Embryonic facial prominence (tissue), 1 donor: ENCODE measurements around the gene CLGN.
A peak's percentile ranks its signal among the peaks of the same experiment; 100 is the strongest.
"Not testable (repeated sequence)": the region's sequence is repeated elsewhere in the genome, so short reads cannot be mapped to it uniquely, and the experiment has no call there.

Source experiments
- DNase-seq: peaks from one replicate; pipeline ENCODE4 v3.0.0-alpha.2; 2016; ENCODE audit errors: extremely low spot score

Gene CLGN

GRCh38 chr4:140427106-140427918 is at the start of gene CLGN:
CLGN (minus strand) TSS chr4:140427648; CDS start chr4:140413078, 14,570 bp downstream.
- DNase-seq: peak; percentile 23

DNA sequence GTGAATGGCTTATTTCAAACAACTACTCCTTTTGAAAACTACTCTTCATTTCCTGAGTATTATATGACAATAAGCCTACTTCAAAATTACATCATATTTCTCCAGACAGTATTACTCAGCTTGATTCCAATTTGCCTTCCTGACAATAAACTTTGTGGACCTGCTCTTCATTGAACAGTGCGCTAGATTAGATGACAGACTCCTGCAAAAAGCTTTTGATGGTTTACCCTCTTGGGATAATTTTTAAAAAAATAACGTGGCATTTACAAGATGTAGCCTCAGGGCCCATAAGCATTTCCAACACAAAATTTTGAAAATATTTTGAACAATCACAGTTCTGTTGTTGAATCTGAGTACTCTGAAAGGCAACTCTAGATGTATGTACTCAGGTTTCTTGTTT is 44.7 kb upstream of the CLGN start:
- no peak for DNase-seq

DNA sequence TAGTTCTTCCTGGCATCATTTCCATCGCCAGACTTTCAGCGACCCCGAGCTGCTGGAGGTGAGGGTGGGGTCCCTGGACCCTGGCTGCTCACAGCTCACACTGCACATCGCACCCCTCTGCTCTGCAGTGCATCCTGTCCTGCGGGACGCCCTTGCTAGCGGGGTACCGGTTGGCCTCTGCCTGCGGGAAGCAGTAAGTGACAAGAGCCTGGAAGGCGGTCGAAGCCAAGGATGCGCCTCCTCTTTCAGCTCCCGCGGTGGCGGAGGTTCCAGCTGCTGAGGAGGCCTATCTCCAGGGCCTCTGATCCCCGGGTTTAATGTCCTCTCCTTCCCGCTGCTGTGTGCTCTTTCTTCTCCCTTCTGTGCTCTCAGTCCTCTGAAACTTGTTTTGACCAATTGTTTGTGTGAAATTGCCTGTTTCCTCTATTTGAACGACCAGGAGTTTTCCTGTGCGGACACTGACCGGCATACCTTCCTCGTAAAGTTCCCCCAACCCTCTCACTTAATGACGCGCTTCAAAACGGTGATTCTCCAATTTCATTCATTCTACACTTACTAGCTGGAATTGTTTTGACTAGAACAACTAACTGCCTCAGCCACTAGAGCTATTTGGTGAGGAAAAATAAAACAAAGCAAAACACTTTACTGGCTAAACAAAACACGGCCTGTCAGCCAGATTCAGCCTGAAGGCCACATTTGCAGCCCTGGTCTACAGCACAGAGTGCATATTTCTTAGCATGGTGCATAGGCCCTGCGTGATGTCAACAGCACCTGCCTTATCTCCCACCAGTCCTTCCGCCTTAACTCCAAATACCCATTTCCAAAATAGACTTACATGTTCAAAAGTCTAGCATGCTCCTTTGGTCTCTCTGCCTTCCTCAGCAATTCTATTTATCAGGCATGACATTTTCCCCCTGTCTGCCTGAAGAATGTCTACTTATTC is 42.6 kb upstream of the CLGN start:
- no peak for DNase-seq

DNA sequence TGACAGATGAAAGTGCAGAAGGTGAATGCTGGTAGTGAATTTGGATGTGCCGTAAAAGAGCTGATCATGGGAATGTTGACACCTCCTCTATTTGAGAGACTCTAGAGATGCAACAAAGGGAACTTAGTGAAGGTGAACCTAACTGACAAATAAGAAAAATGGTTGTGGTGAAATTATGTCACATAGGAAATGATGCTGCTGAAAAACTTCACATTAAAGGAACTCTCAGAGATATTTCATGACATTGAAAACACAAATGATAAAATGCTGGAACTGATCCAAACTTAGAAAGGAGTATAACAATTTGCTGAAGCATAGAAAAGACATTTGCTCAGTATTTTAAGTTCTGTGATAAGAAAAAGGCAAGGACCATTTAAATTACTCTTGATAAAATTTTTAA is 38.7 kb upstream of the CLGN start:
- no peak for DNase-seq

DNA sequence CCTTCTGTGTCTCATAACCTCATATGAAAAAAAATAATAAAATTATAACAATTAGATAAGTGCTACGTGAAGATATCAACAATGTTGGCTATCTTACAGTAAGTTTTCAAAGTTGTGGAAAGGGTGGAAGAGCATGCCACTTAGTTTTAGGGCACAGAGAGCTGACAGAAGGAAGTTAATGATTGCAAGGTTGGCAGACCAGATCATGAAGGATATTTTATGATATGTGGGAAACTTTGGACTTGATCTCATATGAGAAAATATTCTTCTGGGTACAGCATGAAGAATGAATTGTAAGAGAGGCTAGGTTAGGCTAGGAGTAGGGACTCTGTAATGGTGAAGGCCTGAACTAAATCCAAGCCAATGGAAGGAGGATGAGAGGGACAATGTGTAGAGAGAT is 36.2 kb upstream of the CLGN start:
- DNase-seq: no peak

GRCh38 chr4:140463182-140463581 is 35.7 kb upstream of the CLGN start:
- no peak for DNase-seq

DNA sequence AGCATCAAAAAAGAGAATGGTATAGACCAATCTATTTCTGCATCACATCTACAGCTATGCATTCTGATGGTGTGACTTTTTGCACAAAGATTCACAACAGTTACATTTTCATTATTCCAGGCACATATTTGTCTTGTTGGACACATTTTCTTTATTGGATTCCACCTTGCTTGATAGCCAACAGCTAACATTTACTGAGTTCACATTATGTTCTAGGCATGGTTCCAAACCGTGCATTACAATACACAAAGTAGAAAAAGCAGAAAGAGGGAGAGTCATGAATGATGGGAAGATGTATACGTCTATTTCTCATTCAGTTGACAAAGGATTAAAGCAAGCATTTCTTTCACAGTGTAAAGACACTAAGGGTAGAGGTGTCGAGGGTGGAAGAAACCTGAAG is 22.9 kb upstream of the CLGN start:
- DNase-seq: no peak

- DNase-seq: no peak
Measured at GRCh38 chr4:140448830-140449229, 21.4 kb upstream of the CLGN start.

DNA sequence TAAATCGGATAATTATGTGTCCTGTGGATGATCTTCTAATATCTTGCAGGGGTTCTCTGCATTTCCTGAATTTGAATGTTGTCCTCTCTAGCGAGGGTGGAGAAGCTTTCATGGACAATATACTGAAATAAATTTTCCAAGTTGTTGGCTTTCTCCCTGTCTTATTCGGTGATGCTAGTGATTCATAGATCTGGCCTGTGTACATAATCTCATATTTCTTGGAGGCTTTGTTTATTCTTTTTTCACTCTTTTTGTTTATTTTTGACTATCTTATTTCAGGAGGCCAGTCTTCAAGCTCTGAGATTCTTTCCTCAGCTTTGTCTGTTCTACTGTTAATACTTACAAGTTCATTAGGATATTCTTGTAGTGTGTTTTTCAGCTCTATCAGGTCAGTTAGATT is 20.7 kb upstream of the CLGN start:
- DNase-seq: no peak

- DNase-seq: not testable (repeated sequence)
Measured at GRCh38 chr4:140444347-140444746, 16.9 kb upstream of the CLGN start.

- no peak for DNase-seq
Measured at GRCh38 chr4:140439644-140440142, 12.2 kb upstream of the CLGN start.

GRCh38 chr4:140427919-140428471 is 547 bp upstream of the CLGN start:
- DNase-seq: no peak

- DNase-seq: no peak
Measured at GRCh38 chr4:140426610-140427105, 790 bp downstream of the CLGN start.

DNA sequence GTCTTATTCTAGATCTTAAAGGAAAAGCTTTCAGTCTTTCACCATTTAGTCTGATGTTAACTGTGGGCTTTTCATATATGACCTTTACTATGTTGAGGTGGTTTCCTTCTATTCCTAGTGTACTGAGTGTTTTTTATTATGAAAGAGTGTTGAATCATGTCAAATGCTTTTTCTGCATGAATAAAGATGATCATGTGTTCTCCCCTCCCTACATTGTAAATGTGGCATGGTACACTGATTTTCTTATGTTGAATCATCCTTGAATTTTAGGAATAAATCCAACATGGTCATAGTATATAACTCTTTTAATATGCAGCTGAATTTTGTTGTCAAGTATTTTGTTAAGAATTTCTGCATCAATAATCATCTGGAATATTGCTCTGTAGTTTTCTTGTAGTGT is 4.3 kb downstream of the CLGN start:
- DNase-seq: no peak

DNA sequence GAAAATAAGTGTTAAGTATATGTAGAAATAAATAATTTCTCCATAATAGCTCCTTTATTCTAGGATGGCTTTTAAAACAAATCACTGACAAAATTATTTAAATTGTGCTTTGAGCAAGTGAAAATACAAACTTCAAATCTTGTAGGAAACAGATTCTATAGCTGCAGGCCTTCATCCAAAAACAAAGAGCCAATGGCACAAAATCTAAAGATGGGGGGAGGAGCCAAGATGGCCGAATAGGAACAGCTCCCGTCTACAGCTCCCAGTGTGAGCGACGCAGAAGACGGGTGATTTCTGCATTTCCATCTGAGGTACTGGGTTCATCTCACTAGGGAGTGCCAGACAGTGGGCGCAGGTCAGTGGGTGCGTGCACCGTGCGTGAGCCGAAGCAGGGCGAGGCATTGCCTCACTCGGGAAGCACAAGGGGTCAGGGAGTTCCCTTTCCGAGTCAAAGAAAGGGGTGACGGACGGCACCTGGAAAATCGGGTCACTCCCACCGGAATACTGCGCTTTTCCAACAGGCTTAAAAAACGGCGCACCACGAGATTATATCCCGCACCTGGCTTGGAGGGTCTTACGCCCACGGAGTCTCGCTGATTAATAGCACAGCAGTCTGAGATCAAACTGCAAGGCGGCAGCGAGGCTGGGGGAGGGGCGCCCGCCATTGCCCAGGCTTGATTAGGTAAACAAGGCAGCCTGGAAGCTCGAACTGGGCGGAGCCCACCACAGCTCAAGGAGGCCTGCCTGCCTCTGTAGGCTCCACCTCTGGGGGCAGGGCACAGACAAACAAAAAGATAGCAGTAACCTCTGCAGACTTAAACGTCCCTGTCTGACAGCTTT is 14.1 kb downstream of the CLGN start:
- not testable (repeated sequence) for DNase-seq

DNA sequence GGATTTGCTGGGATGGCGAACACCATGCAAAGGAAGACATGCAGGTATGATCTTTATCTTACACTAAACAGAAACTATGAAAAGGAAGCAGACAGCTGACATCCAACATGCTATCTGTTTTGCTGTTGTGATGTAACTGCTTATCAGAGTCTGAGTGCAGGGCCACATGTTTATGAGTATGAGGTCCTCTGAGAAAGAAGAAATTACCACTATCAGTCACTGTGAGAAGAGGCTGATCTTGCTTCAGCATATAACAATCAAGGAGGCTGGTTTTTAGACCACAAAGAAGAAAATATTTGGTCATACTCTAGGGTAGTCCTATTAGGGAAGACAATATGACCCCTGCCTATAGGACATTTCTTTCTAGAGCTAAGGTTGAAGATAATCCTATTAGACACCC is 18.5 kb downstream of the CLGN start:
- no peak for DNase-seq

DNA sequence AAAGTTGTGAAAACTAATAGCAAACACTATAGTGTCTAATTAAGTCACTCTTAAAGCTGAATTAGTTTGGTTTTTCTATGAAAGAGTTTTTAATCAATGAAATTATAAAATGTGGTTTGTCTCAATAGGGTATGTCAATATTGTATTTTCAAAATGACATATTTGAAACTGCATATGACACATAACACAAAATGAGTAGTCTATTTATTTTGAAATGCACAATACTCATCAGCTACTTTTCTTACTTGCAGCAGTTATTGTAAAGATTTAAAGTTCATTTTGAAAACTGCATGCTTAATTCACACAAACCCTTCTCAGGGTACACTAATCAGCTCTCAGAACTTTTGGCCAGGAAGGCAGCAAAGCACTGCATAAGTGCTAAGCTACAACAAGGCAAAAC is 21.2 kb downstream of the CLGN start:
- DNase-seq: no peak

DNA sequence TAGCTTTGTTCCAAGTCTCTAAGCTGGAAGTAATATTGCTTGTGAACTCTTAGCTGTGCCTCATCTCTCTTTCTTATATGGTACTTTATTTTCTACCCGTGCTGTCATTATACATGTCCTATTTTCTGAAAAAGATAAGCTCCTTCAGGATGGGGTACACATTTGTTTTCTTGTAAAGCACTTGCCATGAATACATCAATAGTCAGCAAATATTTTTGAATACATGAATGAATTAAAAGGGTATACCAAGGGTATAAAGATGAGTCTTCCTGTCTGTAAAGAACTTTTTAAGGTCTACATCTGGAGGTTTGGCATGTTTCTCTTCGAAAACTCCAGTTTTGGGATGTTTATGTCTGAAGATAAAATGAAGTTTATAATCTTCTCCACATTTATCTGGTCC is 27.3 kb downstream of the CLGN start:
- no peak for DNase-seq

DNA sequence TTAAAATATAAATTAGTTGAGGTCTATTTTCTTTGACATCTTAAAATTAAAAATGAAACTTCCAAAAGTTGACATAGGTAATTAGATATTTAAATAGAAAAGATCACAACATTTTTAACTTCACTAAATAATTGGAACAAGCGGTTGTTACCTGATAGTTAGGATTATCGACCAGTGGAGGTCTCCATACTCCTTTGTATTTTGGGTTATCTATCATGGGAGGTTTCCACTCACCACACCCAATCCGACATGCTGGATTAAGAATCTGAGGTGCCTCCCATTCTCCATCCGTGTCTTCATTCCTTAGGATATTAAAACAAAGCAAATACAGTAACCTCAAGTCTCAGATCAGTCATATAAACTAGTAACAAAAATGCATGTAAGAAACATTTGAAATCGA is 31.8 kb downstream of the CLGN start:
- DNase-seq: no peak

- DNase-seq: no peak
Measured at GRCh38 chr4:140388015-140388414, 39.4 kb downstream of the CLGN start.

DNA sequence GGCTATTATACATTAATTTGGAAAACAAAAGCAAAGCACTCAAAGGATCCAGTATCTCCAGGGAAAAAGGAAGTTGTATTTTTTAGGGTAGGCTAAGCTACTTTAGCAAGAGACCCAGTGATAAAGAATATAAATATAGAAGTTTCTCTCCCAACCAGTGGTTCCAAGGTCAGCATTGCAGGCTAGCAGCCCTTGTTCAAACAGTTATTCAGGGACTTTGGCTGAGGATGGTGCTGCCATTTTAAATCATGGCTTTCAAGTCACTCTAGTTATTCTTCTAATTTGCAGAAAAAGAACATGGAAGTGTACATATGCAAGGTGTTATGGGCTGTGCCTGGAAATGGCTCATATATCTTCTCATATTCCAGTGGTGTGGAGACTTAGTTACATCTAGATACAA is 44.7 kb downstream of the CLGN start:
- DNase-seq: no peak
